ENCODE results near the gene GYPC. TPM values are rescaled to one million over a fixed set of nuclear protein-coding genes. Genes with fewer than 3 reads are reported as not detected.

The GYPC gene
- polyA plus RNA-seq, 1 experiment, result 236 TPM

DNA sequence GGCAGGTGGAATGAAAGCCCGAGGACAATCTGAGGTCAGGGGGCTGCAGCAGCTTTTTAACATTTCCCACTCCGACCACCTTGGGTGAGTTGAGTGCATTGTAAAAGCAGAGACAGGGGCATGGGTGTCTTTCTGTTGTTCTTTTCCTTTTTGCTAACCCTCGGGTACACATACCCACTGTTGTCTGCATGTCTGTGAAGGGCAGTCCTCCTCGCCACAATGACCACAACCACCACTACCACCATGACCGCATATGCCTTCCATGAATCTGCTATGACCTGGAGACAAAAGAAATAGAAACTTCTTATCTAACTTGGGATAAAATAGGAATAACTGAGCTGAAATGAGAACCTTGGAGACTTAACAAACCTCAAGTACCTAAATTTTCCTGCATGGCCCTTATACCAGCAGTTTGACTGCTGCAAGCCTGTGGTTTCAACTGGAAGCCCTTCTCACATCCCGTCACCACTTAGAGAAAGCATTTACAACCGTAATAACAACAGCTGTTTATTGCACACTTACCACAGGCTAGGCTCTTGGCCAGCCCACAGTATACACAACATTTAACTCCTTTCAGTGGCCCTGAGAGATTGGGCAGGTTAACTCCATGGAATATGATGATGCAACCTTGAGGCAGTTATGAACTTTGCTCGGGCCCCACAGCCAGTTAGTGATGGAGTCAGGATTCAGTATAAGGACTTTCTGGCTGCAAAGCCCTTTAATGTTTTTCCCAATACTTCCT is 80.3 kb downstream of the GYPC start:
- CTCF ChIA-PET, result no interaction called here
- TF ChIP-seq, protein P1, sequence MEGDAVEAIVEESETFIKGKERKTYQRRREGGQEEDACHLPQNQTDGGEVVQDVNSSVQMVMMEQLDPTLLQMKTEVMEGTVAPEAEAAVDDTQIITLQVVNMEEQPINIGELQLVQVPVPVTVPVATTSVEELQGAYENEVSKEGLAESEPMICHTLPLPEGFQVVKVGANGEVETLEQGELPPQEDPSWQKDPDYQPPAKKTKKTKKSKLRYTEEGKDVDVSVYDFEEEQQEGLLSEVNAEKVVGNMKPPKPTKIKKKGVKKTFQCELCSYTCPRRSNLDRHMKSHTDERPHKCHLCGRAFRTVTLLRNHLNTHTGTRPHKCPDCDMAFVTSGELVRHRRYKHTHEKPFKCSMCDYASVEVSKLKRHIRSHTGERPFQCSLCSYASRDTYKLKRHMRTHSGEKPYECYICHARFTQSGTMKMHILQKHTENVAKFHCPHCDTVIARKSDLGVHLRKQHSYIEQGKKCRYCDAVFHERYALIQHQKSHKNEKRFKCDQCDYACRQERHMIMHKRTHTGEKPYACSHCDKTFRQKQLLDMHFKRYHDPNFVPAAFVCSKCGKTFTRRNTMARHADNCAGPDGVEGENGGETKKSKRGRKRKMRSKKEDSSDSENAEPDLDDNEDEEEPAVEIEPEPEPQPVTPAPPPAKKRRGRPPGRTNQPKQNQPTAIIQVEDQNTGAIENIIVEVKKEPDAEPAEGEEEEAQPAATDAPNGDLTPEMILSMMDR (IDR thresholded peaks at IDR 0.05; ENCODE audit: insufficient read depth, low read depth, low read length), result no peak
- no peak overlapping the region for H3K4me3 ChIP-seq (ENCODE audit: low read depth, low read length)
- POLR2A ChIA-PET, result no interaction called here
- no peaks in the 10 kb centered on the region for H3K27me3 ChIP-seq (ENCODE audit: control insufficient read depth, insufficient read depth, low read length)
- no peak for DNase-seq (ENCODE audit: low read depth)
- H3K36me3 ChIP-seq (ENCODE audit: control insufficient read depth, insufficient read depth, low read length), result no peaks in the 10 kb centered on the region

DNA sequence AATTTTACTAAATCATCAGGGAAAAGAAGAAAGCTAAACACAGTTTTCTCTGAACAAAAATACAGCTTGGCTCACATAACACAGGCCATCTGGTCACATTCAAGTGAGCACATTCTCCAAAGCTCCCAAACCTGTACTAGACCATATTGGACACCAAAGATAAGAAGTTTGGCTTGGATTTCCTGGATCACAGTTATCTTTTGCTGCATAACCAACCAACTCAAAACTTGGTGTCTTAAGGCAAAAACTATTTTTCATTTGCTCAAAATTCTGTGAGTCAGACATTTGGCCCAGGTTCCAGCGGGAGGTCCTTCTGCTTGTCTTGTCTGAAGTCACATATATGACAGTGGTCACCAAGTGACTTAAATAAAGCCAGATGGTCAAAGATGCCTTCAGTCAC is 83.2 kb downstream of the GYPC start:
- H3K27me3 ChIP-seq (ENCODE audit: control insufficient read depth, insufficient read depth, low read length), result no peaks in the 10 kb centered on the region
- no peak for DNase-seq (ENCODE audit: low read depth)
- TF ChIP-seq, protein P1 (IDR thresholded peaks at IDR 0.05; ENCODE audit: insufficient read depth, low read depth, low read length), result no peak
- no peaks in the 10 kb centered on the region for H3K36me3 ChIP-seq (ENCODE audit: control insufficient read depth, insufficient read depth, low read length)
- ChIA-PET CTCF (no interaction called here), POLR2A (no interaction called here)
- H3K4me3 ChIP-seq (ENCODE audit: low read depth, low read length), result no peak overlapping the region

DNA sequence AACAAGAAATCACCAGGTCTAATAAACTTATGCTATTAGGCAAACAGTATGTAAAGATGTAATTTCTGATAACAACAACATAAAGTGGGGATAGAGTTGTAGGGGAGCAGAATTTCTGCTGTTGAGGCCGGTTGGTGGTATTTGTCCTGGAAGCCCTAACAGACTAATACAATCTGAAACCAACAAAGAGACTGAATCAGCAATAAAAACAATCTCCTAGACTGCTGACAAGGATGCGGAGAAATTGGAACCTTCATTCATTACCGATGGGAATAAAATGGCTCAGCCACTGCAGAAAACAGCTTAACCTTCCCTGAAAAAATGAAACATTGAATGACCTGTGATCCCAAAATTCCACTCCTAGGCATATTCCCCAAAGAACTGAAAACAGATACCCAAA is 88.7 kb downstream of the GYPC start:
- H3K27me3 ChIP-seq (ENCODE audit: control insufficient read depth, insufficient read depth, low read length), result no peaks in the 10 kb centered on the region
- TF ChIP-seq, protein P1 (IDR thresholded peaks at IDR 0.05; ENCODE audit: insufficient read depth, low read depth, low read length), result no peak
- H3K4me3 ChIP-seq (ENCODE audit: low read depth, low read length), result no peak overlapping the region
- ChIA-PET POLR2A (no interaction called here), CTCF (interaction anchor here (0.6 kb wide), 1 partner anchor 106 kb away, joined by 3 read pairs; no protein-coding TSS in a partner anchor)
- DNase-seq (ENCODE audit: low read depth), result no peak
- no peaks in the 10 kb centered on the region for H3K36me3 ChIP-seq (ENCODE audit: control insufficient read depth, insufficient read depth, low read length)

Small RNA genes within 50 kb of the gene (small RNA-seq; reads per million reads assigned to genes)
- not detected for gene RNU6-675P (ENCODE audit: insufficient read length, low read depth, low replicate concordance)

Other genes with a start within 250 kb of the GYPC start
- not detected in 2 replicates for gene TEX51, start 242.7 kb downstream of the GYPC start, polyA plus RNA-seq (2011; rRNA removed)